Fibroblast of pulmonary artery (primary cell): ENCODE measurements around the gene DENND4B.

ENCODE experiments used
- DNase-seq: peaks from one replicate; pipeline ENCODE4 v3.0.0-alpha.2; 2010; ENCODE audit warnings: low read depth
- H3K4me3 ChIP-seq: replicated peaks from 2 replicates; pipeline ENCODE4 v1.5.1; 2011; ENCODE audit warnings: low read depth, mild to moderate bottlenecking, control low read depth, low read length, moderate library complexity
- CTCF ChIP-seq: IDR thresholded peaks from 2 replicates; pipeline ENCODE4 v1.5.1; 2011; ENCODE audit warnings: mild to moderate bottlenecking, control low read depth, low read length, inconsistent platforms; ENCODE audit errors: missing control alignments

Gene DENND4B

GRCh38 chr1:153977250-153978240 is 31.0 kb upstream of the DENND4B start, which contains the start of gene JTB:
Gene JTB (minus strand): TSS chr1:153977674. CDS start chr1:153977252, 422 bp downstream.
- H3K4me3 ChIP-seq = peak within 1 kb of the TSS; percentile 94
- DNase-seq = peak; percentile 78
- no peak for TF ChIP-seq CTCF

GRCh38 chr1:153976819-153977249 is 30.3 kb upstream of the DENND4B start:
- H3K4me3 ChIP-seq = peak overlapping the region; percentile 94
- DNase-seq = no peak
- no peak for TF ChIP-seq CTCF

GRCh38 chr1:153973525-153973924 is 27.0 kb upstream of the DENND4B start:
- no peak for DNase-seq
- H3K4me3 ChIP-seq = no peak overlapping the region

GRCh38 chr1:153973071-153973470 is 26.6 kb upstream of the DENND4B start:
- DNase-seq = no peak
- no peak overlapping the region for H3K4me3 ChIP-seq
- no peak for TF ChIP-seq CTCF

More at GRCh38 chr1:153973525-153973924, 27.0 kb upstream of the DENND4B start:
- no peak for TF ChIP-seq CTCF

GRCh38 chr1:153970346-153970745 is 23.8 kb upstream of the DENND4B start:
- DNase-seq = no peak
- TF ChIP-seq CTCF = no peak
- H3K4me3 ChIP-seq = no peak overlapping the region

GRCh38 chr1:153968972-153969371 is 22.5 kb upstream of the DENND4B start:
- TF ChIP-seq CTCF = no peak
- no peak overlapping the region for H3K4me3 ChIP-seq
- no peak for DNase-seq
